CD8-positive, alpha-beta memory T cell (primary cell): Measurements from ENCODE around the gene ANKRD44. TPM values are rescaled to one million over a fixed set of nuclear protein-coding genes. Genes with fewer than 3 reads are reported as not detected.
A peak's percentile ranks its signal among the peaks of the same experiment; 100 is the strongest.

Experiments
- CTCF ChIA-PET: fragments of 350-600 bp; sonication (Branson Sonifier 250); formaldehyde crosslinking; loops from one replicate; lab custom pipeline; 2021; ENCODE audit warnings: antibody characterized with exemption; lab: Charles Lee
- POLR2A ChIA-PET: fragments of 350-600 bp; sonication (Branson Sonifier 250); formaldehyde crosslinking; loops from one replicate; lab custom pipeline; 2021; ENCODE audit warnings: antibody characterized with exemption; lab: Charles Lee
- DNase-seq, 5 donors: peaks; one replicate each; pipeline versions ENCODE4 v3.0.0 to v3.0.0-alpha.2; 2020 to 2022; ENCODE audit warnings: mixed read lengths in 1 of 5
- H3K27ac ChIP-seq: one replicate; pipeline ENCODE4 v1.7.0; 2013; ENCODE audit warnings: low read depth, mild to moderate bottlenecking, low read length, moderate library complexity
- H3K27me3 ChIP-seq: 2 replicates; pipeline ENCODE4 v1.7.0; 2013; ENCODE audit warnings: low read length, mild to moderate bottlenecking; ENCODE audit not compliant: insufficient read depth, poor library complexity, severe bottlenecking
- H3K36me3 ChIP-seq: 2 replicates; pipeline ENCODE4 v1.7.0; 2013; ENCODE audit warnings: mild to moderate bottlenecking, low read length, moderate library complexity; ENCODE audit not compliant: insufficient read depth
- H3K4me1 ChIP-seq: 2 replicates; pipeline ENCODE4 v1.7.0; 2013; ENCODE audit warnings: mild to moderate bottlenecking, low read length, moderate library complexity; ENCODE audit not compliant: insufficient read depth
- H3K4me3 ChIP-seq: 2 replicates; pipeline ENCODE4 v1.7.0; 2013; ENCODE audit warnings: mild to moderate bottlenecking, low read length
- H3K9me3 ChIP-seq: 2 replicates; pipeline ENCODE4 v1.7.0; 2013; ENCODE audit warnings: mild to moderate bottlenecking, low read length
- H3K27ac Mint-ChIP-seq, 8 donors: one replicate each; pipeline ENCODE4 v1.8.0; 2020 to 2021; ENCODE audit warnings: mixed read lengths in 8 of 8, mild to moderate bottlenecking in 6 of 8, inconsistent platforms in 3 of 8, moderate library complexity in 3 of 8
- H3K27me3 Mint-ChIP-seq, 2 donors: one replicate each; pipeline ENCODE4 v1.8.0; 2020 to 2021; ENCODE audit warnings: mixed read lengths in 2 of 2, mild to moderate bottlenecking in 1 of 2, moderate library complexity in 1 of 2
- H3K36me3 Mint-ChIP-seq, 3 donors: one replicate each; pipeline ENCODE4 v1.8.0; 2020 to 2021; ENCODE audit warnings: mixed read lengths in 3 of 3, inconsistent platforms in 1 of 3, mild to moderate bottlenecking in 1 of 3
- H3K4me1 Mint-ChIP-seq, 3 donors: one replicate each; pipeline ENCODE4 v1.8.0; 2020 to 2021; ENCODE audit warnings: mixed read lengths in 3 of 3, inconsistent platforms in 1 of 3, mild to moderate bottlenecking in 1 of 3
- H3K4me3 Mint-ChIP-seq, 7 donors: one replicate each; pipeline ENCODE4 v1.8.0; 2020 to 2021; ENCODE audit warnings: mixed read lengths in 7 of 7, mild to moderate bottlenecking in 6 of 7, moderate library complexity in 4 of 7, inconsistent platforms in 2 of 7
- H3K9me3 Mint-ChIP-seq, 5 donors: one replicate each; pipeline ENCODE4 v1.8.0; 2020 to 2022; ENCODE audit warnings: mixed read lengths in 5 of 5, mild to moderate bottlenecking in 3 of 5, moderate library complexity in 2 of 5, inconsistent platforms in 1 of 5
- polyA plus RNA-seq: library from polyadenylated mRNA; unstranded; fragments of 300-500 nt; fragmentation: Illumina TruSeq; gene quantifications from one replicate; pipeline ENCODE4 v1.2.3, GENCODE V29; 2021
- total RNA-seq, 2 experiments: library from RNA; stranded (reverse); gene quantifications; one replicate each; pipeline ENCODE4 v1.2.3, GENCODE V29; 2021

Gene ANKRD44
- total and polyA plus RNA-seq, 3 experiments from 2014 or later = 90.1 to 150 (median 142) TPM

- Mint-ChIP-seq H3K4me3 (peak overlapping the region; percentile 23 to 74 (median 69)), H3K36me3 (peaks cover 7 to 23% (median 7%) of the 10 kb centered on the region in 3 donors), H3K4me1 (peaks cover 93 to 99% (median 98%) of the 10 kb centered on the region in 3 donors), H3K27me3 (no peaks in the 10 kb centered on the region), H3K9me3 (peaks cover 0 to 3% (median 0%) of the 10 kb centered on the region in 5 donors), H3K27ac (peak overlapping the region; percentile 92 to 100 (median 98))
- H3K9me3 ChIP-seq = no peaks in the 10 kb centered on the region
- H3K4me1 ChIP-seq = peaks cover 98% of the 10 kb centered on the region
- no peaks in the 10 kb centered on the region for H3K27me3 ChIP-seq
- CTCF ChIA-PET = interaction anchor here (0.7 to 3.6 kb wide), 5 partner anchors 9 to 102 kb away, joined by 3 to 28 read pairs (median 4); partner anchors contain the start of gene ANKRD44
- H3K36me3 ChIP-seq = no peaks in the 10 kb centered on the region
- POLR2A ChIA-PET = interaction anchor here (1.0 to 4.5 kb wide), 2 partner anchors 10 to 101 kb away, joined by 3 to 25 read pairs; no protein-coding TSS in a partner anchor
- H3K4me3 ChIP-seq = no peak overlapping the region
- DNase-seq = no peak
- no peak overlapping the region for H3K27ac ChIP-seq
Measured at GRCh38 chr2:197208024-197208423, 102.6 kb downstream of the ANKRD44 start.

DNA sequence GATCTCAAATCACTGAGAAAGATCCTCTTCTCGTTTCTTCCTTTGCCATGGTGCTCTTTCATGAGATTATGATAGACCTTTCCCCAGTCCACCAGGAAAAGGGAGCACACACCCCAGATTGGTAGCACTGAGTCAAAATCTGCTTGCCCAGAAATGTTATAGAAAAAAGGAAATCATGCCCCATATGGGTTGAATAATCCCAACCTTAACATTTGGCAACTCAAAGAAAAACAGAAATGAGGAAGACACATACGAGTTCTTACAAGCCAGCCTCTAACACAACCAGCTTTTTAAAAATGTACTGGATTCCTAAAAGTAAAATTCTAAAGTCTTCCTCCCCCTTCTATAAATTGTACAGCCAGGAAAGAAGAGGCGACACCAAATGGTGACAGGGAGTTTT, 103.0 kb downstream of the ANKRD44 start:
- no peak for DNase-seq
- Histone ChIP-seq H3K4me3 (peak overlapping the region; percentile 14), H3K27me3 (no peaks in the 10 kb centered on the region), H3K9me3 (no peaks in the 10 kb centered on the region), H3K36me3 (no peaks in the 10 kb centered on the region), H3K4me1 (peaks cover 98% of the 10 kb centered on the region), H3K27ac (no peak overlapping the region)
- ChIA-PET CTCF (interaction anchor here (0.7 to 6.4 kb wide), 7 partner anchors 10 to 102 kb away, joined by 3 to 42 read pairs (median 3); partner anchors contain the start of gene ANKRD44), POLR2A (interaction anchor here (1.1 to 4.5 kb wide), 2 partner anchors 9 to 87 kb away, joined by 4 to 25 read pairs; no protein-coding TSS in a partner anchor)
- peaks cover 0 to 3% (median 0%) of the 10 kb centered on the region in 5 donors for H3K9me3 Mint-ChIP-seq
- H3K4me1 Mint-ChIP-seq = peaks cover 93 to 98% (median 98%) of the 10 kb centered on the region in 3 donors
- peaks cover 7 to 25% (median 8%) of the 10 kb centered on the region in 3 donors for H3K36me3 Mint-ChIP-seq
- H3K4me3 Mint-ChIP-seq = peak overlapping the region; percentile 23 to 74 (median 69)
- no peaks in the 10 kb centered on the region for H3K27me3 Mint-ChIP-seq
- peak overlapping the region; percentile 92 to 100 (median 98) for H3K27ac Mint-ChIP-seq

- CTCF ChIA-PET = interaction anchor here (0.7 to 6.4 kb wide), 8 partner anchors 9 to 102 kb away, joined by 3 to 42 read pairs (median 3); partner anchors contain the start of gene ANKRD44
- Histone ChIP-seq H3K4me1 (peaks cover 98% of the 10 kb centered on the region), H3K9me3 (no peaks in the 10 kb centered on the region), H3K27ac (peak overlapping the region; percentile 13), H3K36me3 (no peaks in the 10 kb centered on the region), H3K27me3 (no peaks in the 10 kb centered on the region), H3K4me3 (peak overlapping the region; percentile 30)
- POLR2A ChIA-PET = interaction anchor here (1.1 to 4.5 kb wide), 4 partner anchors 9 to 101 kb away, joined by 4 to 25 read pairs (median 6); no protein-coding TSS in a partner anchor
- Mint-ChIP-seq H3K4me3 (peak overlapping the region in 5 of 7 donors; percentile 68 to 74 (median 70)), H3K27me3 (no peaks in the 10 kb centered on the region), H3K4me1 (peaks cover 93 to 97% (median 97%) of the 10 kb centered on the region in 3 donors), H3K27ac (peak overlapping the region; percentile 92 to 100 (median 98)), H3K9me3 (peaks cover 0 to 3% (median 0%) of the 10 kb centered on the region in 5 donors), H3K36me3 (peaks cover 9 to 29% (median 11%) of the 10 kb centered on the region in 3 donors)
- no peak for DNase-seq
Measured at GRCh38 chr2:197207106-197207505, 103.5 kb downstream of the ANKRD44 start.

- Histone ChIP-seq H3K36me3 (no peaks in the 10 kb centered on the region), H3K4me3 (peak overlapping the region; percentile 36), H3K9me3 (no peaks in the 10 kb centered on the region), H3K4me1 (peaks cover 98% of the 10 kb centered on the region), H3K27ac (peak overlapping the region; percentile 87), H3K27me3 (no peaks in the 10 kb centered on the region)
- H3K36me3 Mint-ChIP-seq = peaks cover 14 to 40% (median 17%) of the 10 kb centered on the region in 3 donors
- peaks cover 93 to 97% (median 97%) of the 10 kb centered on the region in 3 donors for H3K4me1 Mint-ChIP-seq
- no peaks in the 10 kb centered on the region for H3K27me3 Mint-ChIP-seq
- H3K9me3 Mint-ChIP-seq = peaks cover 0 to 1% (median 0%) of the 10 kb centered on the region in 5 donors
- ChIA-PET CTCF (interaction anchor here (0.6 to 6.4 kb wide), 23 partner anchors 8 to 104 kb away, joined by 3 to 42 read pairs (median 4); partner anchors contain the start of gene ANKRD44), POLR2A (interaction anchor here (0.6 to 2.3 kb wide), 14 partner anchors 10 to 106 kb away, joined by 3 to 10 read pairs (median 4); partner anchors contain the start of gene ANKRD44)
- H3K4me3 Mint-ChIP-seq = peak overlapping the region; percentile 52 to 83 (median 68)
- peak; percentile 53 to 90 (median 86) for DNase-seq
- H3K27ac Mint-ChIP-seq = peak overlapping the region; percentile 92 to 100 (median 98)
Measured at GRCh38 chr2:197205585-197206215, 104.9 kb downstream of the ANKRD44 start.

- Mint-ChIP-seq H3K36me3 (peaks cover 14 to 42% (median 17%) of the 10 kb centered on the region in 3 donors), H3K4me3 (peak overlapping the region in 5 of 7 donors; percentile 41 to 83 (median 69))
- POLR2A ChIA-PET = interaction anchor here (0.5 to 2.3 kb wide), 7 partner anchors 9 to 105 kb away, joined by 3 to 10 read pairs (median 4); partner anchors contain the start of gene ANKRD44
Measured at GRCh38 chr2:197204519-197205250, 105.9 kb downstream of the ANKRD44 start.

GRCh38 chr2:197201874-197202273, 108.7 kb downstream of the ANKRD44 start:
- H3K36me3 Mint-ChIP-seq = peaks cover 14 to 49% (median 17%) of the 10 kb centered on the region in 3 donors
- H3K9me3 Mint-ChIP-seq = peaks cover 0 to 1% (median 0%) of the 10 kb centered on the region in 5 donors
- POLR2A ChIA-PET = no interaction called here

More at GRCh38 chr2:197204519-197205250, 105.9 kb downstream of the ANKRD44 start:
- H3K9me3 Mint-ChIP-seq = peaks cover 0 to 1% (median 0%) of the 10 kb centered on the region in 5 donors
- CTCF ChIA-PET = interaction anchor here (0.9 to 6.4 kb wide), 10 partner anchors 10 to 123 kb away, joined by 3 to 42 read pairs (median 4); partner anchors contain the start of gene ANKRD44
- H3K9me3 ChIP-seq = no peaks in the 10 kb centered on the region
- H3K4me1 ChIP-seq = peaks cover 98% of the 10 kb centered on the region
- H3K36me3 ChIP-seq = no peaks in the 10 kb centered on the region
- peak overlapping the region; percentile 36 for H3K4me3 ChIP-seq
- no peak for DNase-seq
- H3K27ac ChIP-seq = peak overlapping the region; percentile 87
- no peaks in the 10 kb centered on the region for H3K27me3 ChIP-seq
- H3K27ac Mint-ChIP-seq = peak overlapping the region; percentile 92 to 100 (median 98)
- H3K4me1 Mint-ChIP-seq = peaks cover 92 to 97% (median 97%) of the 10 kb centered on the region in 3 donors
- H3K27me3 Mint-ChIP-seq = no peaks in the 10 kb centered on the region

GRCh38 chr2:197200762-197201058, 109.9 kb downstream of the ANKRD44 start:
- peak overlapping the region; percentile 41 for H3K27ac ChIP-seq
- H3K36me3 ChIP-seq = no peaks in the 10 kb centered on the region
- Mint-ChIP-seq H3K27me3 (no peaks in the 10 kb centered on the region), H3K4me3 (peak overlapping the region; percentile 27 to 94 (median 89)), H3K27ac (peak overlapping the region; percentile 88 to 99 (median 97)), H3K9me3 (peaks cover 0 to 1% (median 0%) of the 10 kb centered on the region in 5 donors), H3K36me3 (peaks cover 14 to 46% (median 18%) of the 10 kb centered on the region in 3 donors), H3K4me1 (peaks cover 90 to 97% (median 96%) of the 10 kb centered on the region in 3 donors)
- H3K27me3 ChIP-seq = no peaks in the 10 kb centered on the region
- DNase-seq = no peak
- CTCF ChIA-PET = interaction anchor here (2.2 to 8.0 kb wide), 3 partner anchors 9 to 109 kb away, joined by 9 to 80 read pairs (median 28); partner anchors contain the start of gene ANKRD44
- H3K4me1 ChIP-seq = peaks cover 93% of the 10 kb centered on the region
- H3K4me3 ChIP-seq = peak overlapping the region; percentile 35
- H3K9me3 ChIP-seq = no peaks in the 10 kb centered on the region
- POLR2A ChIA-PET = interaction anchor here (1.0 kb wide), 1 partner anchor 9 kb away, joined by 3 read pairs; no protein-coding TSS in a partner anchor

More at GRCh38 chr2:197201874-197202273, 108.7 kb downstream of the ANKRD44 start:
- Mint-ChIP-seq H3K4me3 (peak overlapping the region; percentile 24 to 68 (median 42)), H3K4me1 (peaks cover 90 to 97% (median 96%) of the 10 kb centered on the region in 3 donors), H3K27ac (peak overlapping the region; percentile 71 to 99 (median 94)), H3K27me3 (no peaks in the 10 kb centered on the region)
- H3K4me3 ChIP-seq = no peak overlapping the region
- no peaks in the 10 kb centered on the region for H3K27me3 ChIP-seq
- no peak for DNase-seq
- CTCF ChIA-PET = interaction anchor here (2.2 to 6.4 kb wide), 2 partner anchors 10 to 107 kb away, joined by 9 to 42 read pairs; partner anchors contain the start of gene ANKRD44
- H3K27ac ChIP-seq = no peak overlapping the region
- no peaks in the 10 kb centered on the region for H3K9me3 ChIP-seq
- no peaks in the 10 kb centered on the region for H3K36me3 ChIP-seq
- peaks cover 93% of the 10 kb centered on the region for H3K4me1 ChIP-seq
